K562 (cell line): ENCODE results near the gene ADORA3. TPM values are rescaled to one million over a fixed set of nuclear protein-coding genes. Genes with fewer than 3 reads are reported as not detected.
A peak's percentile ranks its signal among the peaks of the same experiment; 100 is the strongest.

Source experiments
- ATAC-seq: fragments of 200-7000 bp; cut with Tn5 transposase; 3 replicates; pipeline ENCODE4 v1.9.1; 2020; ENCODE audit warnings: moderate library complexity
- BruUV-seq: library from RNA; stranded (reverse); fragments of 400-500 nt; replicated peaks from 2 replicates; lab custom pipeline; 2021; lab: Mats Ljungman, UMichigan
- CTCF ChIA-PET: fragments of 300-600 bp; formaldehyde crosslinking; extraction: SDS; loops from one replicate; lab custom pipeline; 2021; ENCODE audit warnings: low intra/inter-chr PET ratio; lab: Yijun Ruan, JAX
- POLR2A ChIA-PET: fragments of 300-600, 350-650 bp; sonication (Branson Sonifier 250); formaldehyde crosslinking; extraction: SDS; loops from one replicate; lab custom pipeline; 2021; ENCODE audit warnings: antibody characterized with exemption, inconsistent platforms; lab: Yijun Ruan, JAX
- DNase-seq, 4 experiments: peaks; one replicate each; pipeline versions ENCODE4 v3.0.0 to v3.0.0-alpha.2; 2011 to 2018; ENCODE audit warnings: low spot score in 3 of 4, mixed read lengths in 3 of 4; ENCODE audit errors: extremely low read depth in 1 of 4
- FAIRE-seq: peaks from 2 replicates; lab custom pipeline; 2011; peaks lifted over from hg19 to GRCh38; lab: Jason Lieb, UNC
- H2AFZ ChIP-seq: 2 replicates; pipeline ENCODE4 v1.6.0; 2011; ENCODE audit warnings: low read depth, low read length, control low read depth, inconsistent platforms
- H3K27ac ChIP-seq: fragments of 200-600 bp; 3 replicates; pipeline ENCODE4 v1.8.0; 2011; ENCODE audit warnings: low read depth, mild to moderate bottlenecking, control low read depth, inconsistent platforms, low read length, moderate library complexity, mixed read lengths; ENCODE audit errors: extremely low read depth
- H3K27me3 ChIP-seq, 2 experiments: fragments of 300-600 bp in 1 of 2; 2 replicates in 1 of 2; 3 replicates in 1 of 2; pipeline versions ENCODE4 v1.6.0 to v1.8.0; 2011; ENCODE audit warnings: inconsistent platforms in 2 of 2, low read length in 2 of 2, mild to moderate bottlenecking in 1 of 2, mixed read lengths in 1 of 2, moderate library complexity in 1 of 2; ENCODE audit not compliant: control insufficient read depth in 2 of 2, insufficient read depth in 2 of 2
- H3K36me3 ChIP-seq: fragments of 300-600 bp; 3 replicates; pipeline ENCODE4 v1.8.0; 2011; ENCODE audit warnings: mild to moderate bottlenecking, low read length, inconsistent platforms; ENCODE audit not compliant: control insufficient read depth, insufficient read depth
- H3K4me1 ChIP-seq, 2 experiments: fragments of 200-600 bp in 1 of 2; replicated peaks in 1 of 2; 2 replicates in 1 of 2; 3 replicates in 1 of 2; pipeline versions ENCODE4 v1.5.1 to v1.8.0; 2011; ENCODE audit warnings: inconsistent platforms in 2 of 2, low read length in 2 of 2, mild to moderate bottlenecking in 1 of 2, mixed read lengths in 1 of 2, moderate library complexity in 1 of 2; ENCODE audit not compliant: control insufficient read depth in 2 of 2, insufficient read depth in 2 of 2
- H3K4me2 ChIP-seq: 2 replicates; pipeline ENCODE4 v1.6.1; 2011; ENCODE audit warnings: low read length, control low read depth, inconsistent platforms, mixed read lengths; ENCODE audit not compliant: insufficient read depth
- H3K4me3 ChIP-seq: fragments of 200-600 bp; sonication (generic), shearing (Covaris generic); 2 replicates; pipeline ENCODE4 v1.5.1; 2016; ENCODE audit warnings: control low read depth, inconsistent platforms
- H3K79me2 ChIP-seq: fragments of 200-600 bp; 3 replicates; pipeline ENCODE4 v1.8.0; 2011; ENCODE audit warnings: low read length, inconsistent platforms; ENCODE audit not compliant: control insufficient read depth, insufficient read depth
- H3K9ac ChIP-seq, 2 experiments: 2 replicates each; pipeline versions ENCODE4 v1.6.0 to v1.6.1; 2011; ENCODE audit warnings: low read depth in 2 of 2, low read length in 2 of 2, control low read depth in 1 of 2, inconsistent platforms in 1 of 2, mild to moderate bottlenecking in 1 of 2, mixed read lengths in 1 of 2; ENCODE audit not compliant: insufficient read depth in 1 of 2
- H3K9me1 ChIP-seq: one replicate; pipeline ENCODE4 v1.6.0; 2011; ENCODE audit warnings: inconsistent platforms, mild to moderate bottlenecking, low read length, moderate library complexity; ENCODE audit not compliant: control insufficient read depth, insufficient read depth
- H3K9me3 ChIP-seq: replicated peaks from 2 replicates; pipeline ENCODE4 v1.5.1; 2011; ENCODE audit warnings: low read depth, low read length, inconsistent platforms; ENCODE audit not compliant: control insufficient read depth, insufficient read depth
- H4K20me1 ChIP-seq: replicated peaks from 2 replicates; pipeline ENCODE4 v1.6.1; 2011; ENCODE audit warnings: low read length, inconsistent platforms, mixed read lengths; ENCODE audit not compliant: control insufficient read depth, insufficient read depth
- BACH1 ChIP-seq: fragments of 200-800 bp; sonication (Bioruptor generic); IDR thresholded peaks from 2 replicates; pipeline ENCODE4 v1.6.1; 2016; ENCODE audit warnings: missing genetic modification characterization, missing compliant biosample characterization
- BCOR ChIP-seq: fragments of 450-650 bp; IDR thresholded peaks from 2 replicates; pipeline ENCODE4 v1.6.1; 2016
- ESRRA ChIP-seq: fragments of 450-650 bp; IDR thresholded peaks from 2 replicates; pipeline ENCODE4 v1.6.1; 2014; ENCODE audit warnings: low read depth, mild to moderate bottlenecking, moderate library complexity, borderline replicate concordance
- GABPB1 ChIP-seq: sonication (generic); formaldehyde crosslinking; IDR thresholded peaks from 2 replicates; pipeline ENCODE4 v1.8.0; 2022; ENCODE audit warnings: mild to moderate bottlenecking, missing genetic modification reagents
- GTF2F1 ChIP-seq: IDR thresholded peaks from 2 replicates; pipeline ENCODE4 v1.6.1; 2011; ENCODE audit warnings: low read depth, low read length, improper control_type of control experiment
- HDAC3 ChIP-seq: fragments of 450-650 bp; IDR thresholded peaks from 2 replicates; pipeline ENCODE4 v1.6.1; 2018; ENCODE audit warnings: borderline replicate concordance, mild to moderate bottlenecking, moderate library complexity; ENCODE audit not compliant: partially characterized antibody
- ID3 ChIP-seq, 2 experiments: fragments of 250-450 bp in 1 of 2; fragments of 450-650 bp in 1 of 2; sonication (Bioruptor Pico) in 1 of 2; IDR thresholded peaks; 2 replicates each; pipeline versions ENCODE4 v1.6.1 to v1.8.0; 2016 to 2021; ENCODE audit warnings: mild to moderate bottlenecking in 2 of 2, moderate library complexity in 2 of 2, missing compliant biosample characterization in 1 of 2, missing genetic modification characterization in 1 of 2
- KAT7 ChIP-seq: sonication (generic); formaldehyde crosslinking; IDR thresholded peaks from 2 replicates; pipeline ENCODE4 v1.8.0; 2022; ENCODE audit warnings: missing genetic modification reagents, mild to moderate bottlenecking, borderline replicate concordance
- MAFF ChIP-seq: IDR thresholded peaks from 2 replicates; pipeline ENCODE4 v1.6.1; 2012; ENCODE audit warnings: low read length, improper control_type of control experiment
- NR2C1 ChIP-seq, 2 experiments: fragments of 450-650 bp; IDR thresholded peaks; 2 replicates each; pipeline ENCODE4 v1.6.1; 2017; ENCODE audit warnings: mild to moderate bottlenecking in 2 of 2, antibody characterized with exemption in 1 of 2, inconsistent platforms in 1 of 2, missing compliant biosample characterization in 1 of 2, missing genetic modification characterization in 1 of 2
- POLR2A ChIP-seq: fragments of 450-650 bp; conservative IDR thresholded peaks from 2 replicates; pipeline ENCODE4 v1.6.1; 2016
- XRCC3 ChIP-seq: fragments of 450-650 bp; IDR thresholded peaks from 2 replicates; pipeline ENCODE4 v1.6.1; 2017; ENCODE audit warnings: mild to moderate bottlenecking, moderate library complexity
- ZBTB49 ChIP-seq: sonication (generic); formaldehyde crosslinking; IDR thresholded peaks from 2 replicates; pipeline ENCODE4 v1.8.0; 2022; ENCODE audit warnings: missing genetic modification reagents, mild to moderate bottlenecking, borderline replicate concordance
- ZNF12 ChIP-seq: sonication (generic); formaldehyde crosslinking; IDR thresholded peaks from 2 replicates; pipeline ENCODE4 v1.4.0; 2020; ENCODE audit warnings: mild to moderate bottlenecking, missing genetic modification reagents
- ZNF274 ChIP-seq: IDR thresholded peaks from 2 replicates; pipeline ENCODE4 v1.6.1; 2011; ENCODE audit warnings: low read depth, mild to moderate bottlenecking, low read length, moderate library complexity, borderline replicate concordance
- ZNF583 ChIP-seq: fragments of 250-450 bp; sonication (Bioruptor Pico); IDR thresholded peaks from 2 replicates; pipeline ENCODE4 v1.4.0; 2020
- ZNF696 ChIP-seq: fragments of 250-450 bp; sonication (Bioruptor Pico); conservative IDR thresholded peaks from 2 replicates; pipeline ENCODE4 v1.4.0; 2020; ENCODE audit warnings: mild to moderate bottlenecking, moderate library complexity
- ZNF830 ChIP-seq: fragments of 250-450 bp; sonication (Bioruptor Pico); IDR thresholded peaks from 2 replicates; pipeline ENCODE4 v1.5.0; 2021; ENCODE audit warnings: mild to moderate bottlenecking
- WGBS: fragments of 100-300 bp; shearing (Covaris generic); methylation state at CpG from one replicate; pipeline ENCODE4 v1.1.6; 2016; ENCODE audit warnings: low coverage, mixed read lengths; ENCODE audit not compliant: insufficient coverage; ENCODE audit errors: missing lambda C conversion rate; 5-methylcytosine and 5-hydroxymethylcytosine counted together
- in situ Hi-C: fragments of 300-500 bp; cut with MboI; formaldehyde crosslinking; loops from 4 replicates; pipeline ENCODE4 v1.15.0; 2018; ENCODE audit warnings: inconsistent platforms, mixed read lengths
- intact Hi-C: fragments of 100-400 bp; cut with micrococcal nuclease; formaldehyde crosslinking; loops from 2 replicates; pipeline ENCODE4 v1.14.2; 2022
- polyA plus RNA-seq, 8 experiments: library from polyadenylated mRNA; depleted of rRNA in 4 of 8; stranded (reverse) in 5 of 8; unstranded in 3 of 8; fragments of >200 nt; fragmentation: Nextera tagmentation in 2 of 8; fragmentation: Illumina TruSeq in 1 of 8; extraction: Ambion mirVana in 2 of 8; extraction: Trizol in 1 of 8; gene quantifications; 2 replicates each; pipeline versions ENCODE4 v1.2.1 to v1.2.3, GENCODE V29; 2011 to 2014; ENCODE audit warnings: inconsistent platforms in 1 of 8, missing spikeins in 1 of 8
- total RNA-seq, 7 experiments: library from RNA; depleted of rRNA in 6 of 7; stranded (reverse); fragments of >200 nt in 6 of 7; fragmentation: Illumina TruSeq in 2 of 7; extraction: Trizol in 2 of 7; gene quantifications; 2 replicates each; pipeline versions ENCODE4 v1.2.1 to v1.2.3, GENCODE V29; 2011 to 2021; ENCODE audit warnings: low replicate concordance in 1 of 7
- TF ChIP-seq, protein P1 (sequence below): fragments of 450-650 bp; IDR thresholded peaks from 2 replicates; pipeline ENCODE4 v1.6.1; 2016; ENCODE audit warnings: antibody characterized with exemption

Gene ADORA3
- total and polyA plus RNA-seq, 9 of the 15 experiments (the other 6 are each of a cell fraction or from before 2014, with no cell fraction given) = 0.09 to 0.35 (median 0.16) TPM; not detected in 3

GRCh38 chr1:111449703-111450017 is 53.8 kb downstream of the ADORA3 start:
- Histone ChIP-seq H3K4me1 (peaks cover 13 to 28% of the 10 kb centered on the region in 2 experiments), H3K9ac (peak overlapping the region; percentile 98 to 99), H3K4me2 (peak overlapping the region; percentile 99), H3K79me2 (peaks cover 91% of the 10 kb centered on the region), H3K27me3 (no peaks in the 10 kb centered on the region), H3K27ac (peak overlapping the region; percentile 95), H3K9me1 (no peaks in the 10 kb centered on the region), H3K9me3 (no peaks in the 10 kb centered on the region), H3K4me3 (peak overlapping the region; percentile 76), H4K20me1 (no peaks in the 10 kb centered on the region), H3K36me3 (peaks cover 82% of the 10 kb centered on the region), H2AFZ (peak overlapping the region; percentile 89)
- FAIRE-seq (no peak), DNase-seq (no peak), ATAC-seq (no peak)
- CTCF ChIA-PET = no interaction called here
- BruUV-seq = no TSS peak
- POLR2A ChIA-PET = interaction anchor here (1.0 to 5.4 kb wide), 6 partner anchors 11 to 195 kb away, joined by 3 to 40 read pairs (median 4); no protein-coding TSS in a partner anchor
- in situ Hi-C loops (no loop called here), intact Hi-C loops (no loop called here)
- 2% methylated on average over 8 of the region's 8 CpGs for WGBS
- TF ChIP-seq ZNF583 (CRISPR knock-in tag) (no peak), BCOR (0 out of 2 replicates have a peak, but pooled peaks have one; percentile 21), NR2C1 (IDR thresholded peaks at IDR 0.05) (no peak), NR2C1 (tag; IDR thresholded peaks at IDR 0.05) (no peak), ZNF830 (CRISPR knock-in tag) (peak; percentile 69; the same call in 1 of the 2 replicates), ZNF12 (CRISPR knock-in tag) (0 out of 2 replicates have a peak, but pooled peaks have one; percentile 33), HDAC3 (no peak), ESRRA (0 out of 2 replicates have a peak, but pooled peaks have one; percentile 1), BACH1 (no peak), XRCC3 (no peak), GTF2F1 (0 out of 2 replicates have a peak, but pooled peaks have one; percentile 15), MAFF (no peak), POLR2A (no peak; the same call in 1 of the 2 replicates), KAT7 (CRISPR knock-in tag) (0 out of 2 replicates have a peak, but pooled peaks have one; percentile 17), ZNF274 (no peak), GABPB1 (peak; percentile 22; the same call in 1 of the 2 replicates), ZBTB49 (CRISPR knock-in tag) (no peak), ZNF696 (no peak), ID3 (CRISPR knock-in tag; IDR thresholded peaks at IDR 0.05) (no peak), ID3 (tag; IDR thresholded peaks at IDR 0.05) (0 out of 2 replicates have a peak, but pooled peaks have one; percentile 63)
- TF ChIP-seq, protein P1, sequence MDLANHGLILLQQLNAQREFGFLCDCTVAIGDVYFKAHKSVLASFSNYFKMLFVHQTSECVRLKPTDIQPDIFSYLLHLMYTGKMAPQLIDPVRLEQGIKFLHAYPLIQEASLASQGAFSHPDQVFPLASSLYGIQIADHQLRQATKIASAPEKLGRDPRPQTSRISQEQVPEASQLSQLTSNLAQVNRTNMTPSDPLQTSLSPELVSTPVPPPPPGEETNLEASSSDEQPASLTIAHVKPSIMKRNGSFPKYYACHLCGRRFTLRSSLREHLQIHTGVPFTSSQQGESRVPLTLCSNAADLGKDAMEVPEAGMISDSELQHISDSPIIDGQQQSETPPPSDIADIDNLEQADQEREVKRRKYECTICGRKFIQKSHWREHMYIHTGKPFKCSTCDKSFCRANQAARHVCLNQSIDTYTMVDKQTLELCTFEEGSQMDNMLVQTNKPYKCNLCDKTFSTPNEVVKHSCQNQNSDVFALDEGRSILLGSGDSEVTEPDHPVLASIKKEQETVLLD = 0 out of 2 replicates have a peak, but pooled peaks have one; percentile 47
